HepG2 (cell line): ENCODE data around the gene PIM3. TPM values are rescaled to one million over a fixed set of nuclear protein-coding genes. Genes with fewer than 3 reads are reported as not detected.

Experiments
- CHD2 ChIP-seq: IDR thresholded peaks from 2 replicates; pipeline ENCODE4 v1.6.1; 2011; ENCODE audit warnings: low read depth, low read length, improper control_type of control experiment
- SAP130 ChIP-seq: IDR thresholded peaks from 2 replicates; pipeline ENCODE4 v1.6.1; 2016; ENCODE audit warnings: low read depth
- SOX13 ChIP-seq, 3 experiments: fragments of 450-650 bp in 1 of 3; sonication (generic) in 1 of 3; formaldehyde crosslinking in 1 of 3; IDR thresholded peaks in 2 of 3; conservative IDR thresholded peaks in 1 of 3; 2 replicates each; pipeline versions ENCODE4 v1.5.0 to v1.6.1; 2016 to 2020; ENCODE audit warnings: antibody characterized with exemption in 1 of 3, mild to moderate bottlenecking in 1 of 3, missing compliant biosample characterization in 1 of 3, missing genetic modification reagents in 1 of 3, moderate library complexity in 1 of 3
- ZFP36L2 ChIP-seq: sonication (generic); formaldehyde crosslinking; IDR thresholded peaks from 2 replicates; pipeline ENCODE4 v1.4.0; 2020; ENCODE audit warnings: missing genetic modification reagents
- polyA plus RNA-seq, 8 experiments: library from polyadenylated mRNA; depleted of rRNA in 3 of 8; stranded (reverse) in 7 of 8; unstranded in 1 of 8; fragments of >200 nt; fragmentation: Illumina TruSeq in 4 of 8; extraction: Trizol in 4 of 8; gene quantifications; 2 replicates each; pipeline versions ENCODE4 v1.2.1 to v1.2.3, GENCODE V29; 2011 to 2016; ENCODE audit warnings: low read depth in 4 of 8, missing spikeins in 1 of 8, mixed read lengths in 1 of 8; ENCODE audit not compliant: insufficient read depth in 1 of 8
- total RNA-seq, 5 experiments: library from RNA; depleted of rRNA; stranded (reverse); fragments of >200 nt; fragmentation: Illumina TruSeq; extraction: Trizol; gene quantifications; 2 replicates each; pipeline ENCODE4 v1.2.3, GENCODE V29; 2016; ENCODE audit warnings: low read depth in 1 of 5
- TF ChIP-seq, protein P1 (sequence below): sonication (generic); formaldehyde crosslinking; IDR thresholded peaks from 2 replicates; pipeline ENCODE4 v1.9.0; 2021; ENCODE audit warnings: mild to moderate bottlenecking, missing genetic modification reagents
- TF ChIP-seq, protein P2 (sequence below): IDR thresholded peaks from 2 replicates; pipeline ENCODE4 v1.6.1; 2016; ENCODE audit warnings: missing genetic modification reagents, missing compliant biosample characterization
- TF ChIP-seq, protein P3 (sequence below): sonication (generic); formaldehyde crosslinking; IDR thresholded peaks from 2 replicates; pipeline ENCODE4 v1.4.0; 2020; ENCODE audit warnings: missing genetic modification reagents, borderline replicate concordance
- TF ChIP-seq, protein P4 (sequence below): sonication (generic); formaldehyde crosslinking; IDR thresholded peaks from 2 replicates; pipeline ENCODE4 v1.4.0; 2020; ENCODE audit warnings: mild to moderate bottlenecking, missing genetic modification reagents, borderline replicate concordance
- TF ChIP-seq, protein P5 (sequence below): sonication (generic); formaldehyde crosslinking; IDR thresholded peaks from 2 replicates; pipeline ENCODE4 v1.4.0; 2020; ENCODE audit warnings: missing genetic modification reagents

The PIM3 gene
- total and polyA plus RNA-seq, 2 of the 13 experiments (the other 11 are each of a cell fraction or from before 2014, with no cell fraction given), result 21.6 to 31.2 TPM

DNA sequence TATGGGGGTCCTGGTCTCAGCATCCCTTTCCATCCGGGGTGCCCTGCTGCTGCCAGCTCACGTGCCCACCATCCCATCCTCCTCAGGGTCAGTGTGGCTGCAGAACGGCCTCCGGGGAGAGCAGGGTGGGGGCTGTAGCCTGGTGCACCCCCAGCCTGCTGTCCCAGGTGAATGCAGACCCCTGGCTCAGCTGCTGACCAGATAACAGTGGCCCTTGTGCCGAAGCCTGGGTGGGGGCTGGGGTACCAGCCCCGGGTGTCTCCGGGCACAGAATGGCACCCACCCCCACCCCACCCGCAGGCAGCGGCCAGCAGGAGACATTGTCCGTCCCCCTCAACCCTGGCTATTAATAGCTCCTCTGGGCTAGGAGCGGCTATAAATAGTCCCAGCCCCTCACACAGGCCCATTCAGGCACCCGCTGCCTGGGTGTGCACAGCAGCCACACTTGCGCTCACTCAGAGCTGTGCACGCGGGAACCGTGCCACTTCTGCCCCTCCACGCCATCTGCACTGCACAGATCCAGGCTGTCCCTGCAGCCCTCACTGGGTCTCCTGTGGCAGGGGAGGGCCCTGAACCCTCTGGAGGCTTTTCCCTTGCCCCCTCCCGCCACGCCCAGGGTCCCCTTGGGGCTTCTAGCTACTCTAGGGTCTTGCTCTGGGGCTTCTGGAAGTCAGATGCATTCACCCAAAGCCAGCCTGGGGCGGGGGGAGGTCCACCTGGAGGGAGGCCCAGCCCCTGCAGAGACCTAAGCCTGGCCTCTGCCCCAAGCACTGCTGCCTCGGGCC is 23.4 kb upstream of the PIM3 start (continued):
- TF ChIP-seq, protein P1, sequence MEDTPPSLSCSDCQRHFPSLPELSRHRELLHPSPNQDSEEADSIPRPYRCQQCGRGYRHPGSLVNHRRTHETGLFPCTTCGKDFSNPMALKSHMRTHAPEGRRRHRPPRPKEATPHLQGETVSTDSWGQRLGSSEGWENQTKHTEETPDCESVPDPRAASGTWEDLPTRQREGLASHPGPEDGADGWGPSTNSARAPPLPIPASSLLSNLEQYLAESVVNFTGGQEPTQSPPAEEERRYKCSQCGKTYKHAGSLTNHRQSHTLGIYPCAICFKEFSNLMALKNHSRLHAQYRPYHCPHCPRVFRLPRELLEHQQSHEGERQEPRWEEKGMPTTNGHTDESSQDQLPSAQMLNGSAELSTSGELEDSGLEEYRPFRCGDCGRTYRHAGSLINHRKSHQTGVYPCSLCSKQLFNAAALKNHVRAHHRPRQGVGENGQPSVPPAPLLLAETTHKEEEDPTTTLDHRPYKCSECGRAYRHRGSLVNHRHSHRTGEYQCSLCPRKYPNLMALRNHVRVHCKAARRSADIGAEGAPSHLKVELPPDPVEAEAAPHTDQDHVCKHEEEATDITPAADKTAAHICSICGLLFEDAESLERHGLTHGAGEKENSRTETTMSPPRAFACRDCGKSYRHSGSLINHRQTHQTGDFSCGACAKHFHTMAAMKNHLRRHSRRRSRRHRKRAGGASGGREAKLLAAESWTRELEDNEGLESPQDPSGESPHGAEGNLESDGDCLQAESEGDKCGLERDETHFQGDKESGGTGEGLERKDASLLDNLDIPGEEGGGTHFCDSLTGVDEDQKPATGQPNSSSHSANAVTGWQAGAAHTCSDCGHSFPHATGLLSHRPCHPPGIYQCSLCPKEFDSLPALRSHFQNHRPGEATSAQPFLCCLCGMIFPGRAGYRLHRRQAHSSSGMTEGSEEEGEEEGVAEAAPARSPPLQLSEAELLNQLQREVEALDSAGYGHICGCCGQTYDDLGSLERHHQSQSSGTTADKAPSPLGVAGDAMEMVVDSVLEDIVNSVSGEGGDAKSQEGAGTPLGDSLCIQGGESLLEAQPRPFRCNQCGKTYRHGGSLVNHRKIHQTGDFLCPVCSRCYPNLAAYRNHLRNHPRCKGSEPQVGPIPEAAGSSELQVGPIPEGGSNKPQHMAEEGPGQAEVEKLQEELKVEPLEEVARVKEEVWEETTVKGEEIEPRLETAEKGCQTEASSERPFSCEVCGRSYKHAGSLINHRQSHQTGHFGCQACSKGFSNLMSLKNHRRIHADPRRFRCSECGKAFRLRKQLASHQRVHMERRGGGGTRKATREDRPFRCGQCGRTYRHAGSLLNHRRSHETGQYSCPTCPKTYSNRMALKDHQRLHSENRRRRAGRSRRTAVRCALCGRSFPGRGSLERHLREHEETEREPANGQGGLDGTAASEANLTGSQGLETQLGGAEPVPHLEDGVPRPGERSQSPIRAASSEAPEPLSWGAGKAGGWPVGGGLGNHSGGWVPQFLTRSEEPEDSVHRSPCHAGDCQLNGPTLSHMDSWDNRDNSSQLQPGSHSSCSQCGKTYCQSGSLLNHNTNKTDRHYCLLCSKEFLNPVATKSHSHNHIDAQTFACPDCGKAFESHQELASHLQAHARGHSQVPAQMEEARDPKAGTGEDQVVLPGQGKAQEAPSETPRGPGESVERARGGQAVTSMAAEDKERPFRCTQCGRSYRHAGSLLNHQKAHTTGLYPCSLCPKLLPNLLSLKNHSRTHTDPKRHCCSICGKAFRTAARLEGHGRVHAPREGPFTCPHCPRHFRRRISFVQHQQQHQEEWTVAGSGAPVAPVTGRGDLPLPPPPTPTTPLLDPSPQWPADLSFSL (CRISPR knock-in tag), result no peak
- TF ChIP-seq, protein P2, sequence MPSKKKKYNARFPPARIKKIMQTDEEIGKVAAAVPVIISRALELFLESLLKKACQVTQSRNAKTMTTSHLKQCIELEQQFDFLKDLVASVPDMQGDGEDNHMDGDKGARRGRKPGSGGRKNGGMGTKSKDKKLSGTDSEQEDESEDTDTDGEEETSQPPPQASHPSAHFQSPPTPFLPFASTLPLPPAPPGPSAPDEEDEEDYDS (CRISPR knock-in tag), result peak; percentile 37; the same call in 1 of the 2 replicates
- TF ChIP-seq ZFP36L2 (CRISPR knock-in tag) (no peak), SAP130 (CRISPR knock-in tag) (no peak), CHD2 (no peak), SOX13 (IDR thresholded peaks at IDR 0.05) (no peak), SOX13 (CRISPR knock-in tag; conservative IDR thresholded peaks at IDR 0.05 in 1 of 2, IDR thresholded peaks at IDR 0.05 in 1 of 2) (no peak)
- TF ChIP-seq, protein P3, sequence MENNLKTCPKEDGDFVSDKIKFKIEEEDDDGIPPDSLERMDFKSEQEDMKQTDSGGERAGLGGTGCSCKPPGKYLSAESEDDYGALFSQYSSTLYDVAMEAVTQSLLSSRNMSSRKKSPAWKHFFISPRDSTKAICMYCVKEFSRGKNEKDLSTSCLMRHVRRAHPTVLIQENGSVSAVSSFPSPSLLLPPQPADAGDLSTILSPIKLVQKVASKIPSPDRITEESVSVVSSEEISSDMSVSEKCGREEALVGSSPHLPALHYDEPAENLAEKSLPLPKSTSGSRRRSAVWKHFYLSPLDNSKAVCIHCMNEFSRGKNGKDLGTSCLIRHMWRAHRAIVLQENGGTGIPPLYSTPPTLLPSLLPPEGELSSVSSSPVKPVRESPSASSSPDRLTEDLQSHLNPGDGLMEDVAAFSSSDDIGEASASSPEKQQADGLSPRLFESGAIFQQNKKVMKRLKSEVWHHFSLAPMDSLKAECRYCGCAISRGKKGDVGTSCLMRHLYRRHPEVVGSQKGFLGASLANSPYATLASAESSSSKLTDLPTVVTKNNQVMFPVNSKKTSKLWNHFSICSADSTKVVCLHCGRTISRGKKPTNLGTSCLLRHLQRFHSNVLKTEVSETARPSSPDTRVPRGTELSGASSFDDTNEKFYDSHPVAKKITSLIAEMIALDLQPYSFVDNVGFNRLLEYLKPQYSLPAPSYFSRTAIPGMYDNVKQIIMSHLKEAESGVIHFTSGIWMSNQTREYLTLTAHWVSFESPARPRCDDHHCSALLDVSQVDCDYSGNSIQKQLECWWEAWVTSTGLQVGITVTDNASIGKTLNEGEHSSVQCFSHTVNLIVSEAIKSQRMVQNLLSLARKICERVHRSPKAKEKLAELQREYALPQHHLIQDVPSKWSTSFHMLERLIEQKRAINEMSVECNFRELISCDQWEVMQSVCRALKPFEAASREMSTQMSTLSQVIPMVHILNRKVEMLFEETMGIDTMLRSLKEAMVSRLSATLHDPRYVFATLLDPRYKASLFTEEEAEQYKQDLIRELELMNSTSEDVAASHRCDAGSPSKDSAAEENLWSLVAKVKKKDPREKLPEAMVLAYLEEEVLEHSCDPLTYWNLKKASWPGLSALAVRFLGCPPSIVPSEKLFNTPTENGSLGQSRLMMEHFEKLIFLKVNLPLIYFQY (CRISPR knock-in tag), result no peak
- TF ChIP-seq, protein P4, sequence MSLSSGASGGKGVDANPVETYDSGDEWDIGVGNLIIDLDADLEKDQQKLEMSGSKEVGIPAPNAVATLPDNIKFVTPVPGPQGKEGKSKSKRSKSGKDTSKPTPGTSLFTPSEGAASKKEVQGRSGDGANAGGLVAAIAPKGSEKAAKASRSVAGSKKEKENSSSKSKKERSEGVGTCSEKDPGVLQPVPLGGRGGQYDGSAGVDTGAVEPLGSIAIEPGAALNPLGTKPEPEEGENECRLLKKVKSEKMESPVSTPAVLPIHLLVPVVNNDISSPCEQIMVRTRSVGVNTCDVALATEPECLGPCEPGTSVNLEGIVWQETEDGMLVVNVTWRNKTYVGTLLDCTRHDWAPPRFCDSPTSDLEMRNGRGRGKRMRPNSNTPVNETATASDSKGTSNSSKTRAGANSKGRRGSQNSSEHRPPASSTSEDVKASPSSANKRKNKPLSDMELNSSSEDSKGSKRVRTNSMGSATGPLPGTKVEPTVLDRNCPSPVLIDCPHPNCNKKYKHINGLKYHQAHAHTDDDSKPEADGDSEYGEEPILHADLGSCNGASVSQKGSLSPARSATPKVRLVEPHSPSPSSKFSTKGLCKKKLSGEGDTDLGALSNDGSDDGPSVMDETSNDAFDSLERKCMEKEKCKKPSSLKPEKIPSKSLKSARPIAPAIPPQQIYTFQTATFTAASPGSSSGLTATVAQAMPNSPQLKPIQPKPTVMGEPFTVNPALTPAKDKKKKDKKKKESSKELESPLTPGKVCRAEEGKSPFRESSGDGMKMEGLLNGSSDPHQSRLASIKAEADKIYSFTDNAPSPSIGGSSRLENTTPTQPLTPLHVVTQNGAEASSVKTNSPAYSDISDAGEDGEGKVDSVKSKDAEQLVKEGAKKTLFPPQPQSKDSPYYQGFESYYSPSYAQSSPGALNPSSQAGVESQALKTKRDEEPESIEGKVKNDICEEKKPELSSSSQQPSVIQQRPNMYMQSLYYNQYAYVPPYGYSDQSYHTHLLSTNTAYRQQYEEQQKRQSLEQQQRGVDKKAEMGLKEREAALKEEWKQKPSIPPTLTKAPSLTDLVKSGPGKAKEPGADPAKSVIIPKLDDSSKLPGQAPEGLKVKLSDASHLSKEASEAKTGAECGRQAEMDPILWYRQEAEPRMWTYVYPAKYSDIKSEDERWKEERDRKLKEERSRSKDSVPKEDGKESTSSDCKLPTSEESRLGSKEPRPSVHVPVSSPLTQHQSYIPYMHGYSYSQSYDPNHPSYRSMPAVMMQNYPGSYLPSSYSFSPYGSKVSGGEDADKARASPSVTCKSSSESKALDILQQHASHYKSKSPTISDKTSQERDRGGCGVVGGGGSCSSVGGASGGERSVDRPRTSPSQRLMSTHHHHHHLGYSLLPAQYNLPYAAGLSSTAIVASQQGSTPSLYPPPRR (CRISPR knock-in tag), result no peak
- TF ChIP-seq, protein P5, sequence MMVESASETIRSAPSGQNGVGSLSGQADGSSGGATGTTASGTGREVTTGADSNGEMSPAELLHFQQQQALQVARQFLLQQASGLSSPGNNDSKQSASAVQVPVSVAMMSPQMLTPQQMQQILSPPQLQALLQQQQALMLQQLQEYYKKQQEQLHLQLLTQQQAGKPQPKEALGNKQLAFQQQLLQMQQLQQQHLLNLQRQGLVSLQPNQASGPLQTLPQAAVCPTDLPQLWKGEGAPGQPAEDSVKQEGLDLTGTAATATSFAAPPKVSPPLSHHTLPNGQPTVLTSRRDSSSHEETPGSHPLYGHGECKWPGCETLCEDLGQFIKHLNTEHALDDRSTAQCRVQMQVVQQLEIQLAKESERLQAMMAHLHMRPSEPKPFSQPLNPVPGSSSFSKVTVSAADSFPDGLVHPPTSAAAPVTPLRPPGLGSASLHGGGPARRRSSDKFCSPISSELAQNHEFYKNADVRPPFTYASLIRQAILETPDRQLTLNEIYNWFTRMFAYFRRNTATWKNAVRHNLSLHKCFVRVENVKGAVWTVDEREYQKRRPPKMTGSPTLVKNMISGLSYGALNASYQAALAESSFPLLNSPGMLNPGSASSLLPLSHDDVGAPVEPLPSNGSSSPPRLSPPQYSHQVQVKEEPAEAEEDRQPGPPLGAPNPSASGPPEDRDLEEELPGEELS (CRISPR knock-in tag), result no peak
